ENCODE results near the gene ADARB2.

Gene ADARB2

GRCh38 chr10:1754506-1755153 lies 17.3 kb upstream of the ADARB2 start:
- Histone ChIP-seq H3K27ac (ENCODE audit: extremely low read depth, low read depth, low read length) (no peak overlapping the region), H3K4me1 (ENCODE audit: control insufficient read depth, insufficient read depth, low read length) (no peaks in the 10 kb centered on the region), H3K36me3 (ENCODE audit: control insufficient read depth in 2 of 2, insufficient read depth in 1 of 2, low read length in 2 of 2) (no peaks in the 10 kb centered on the region), H3K4me3 (ENCODE audit: low read depth, low read length) (no peak overlapping the region), H3K9me3 (ENCODE audit: control insufficient read depth, insufficient read depth, low read depth, low read length) (no peaks in the 10 kb centered on the region)
- TF ChIP-seq ZNF202 (tag by site-specific recombination; IDR thresholded peaks at IDR 0.05; ENCODE audit: borderline replicate concordance) (no peak), ZNF621 (tag by site-specific recombination; IDR thresholded peaks at IDR 0.05) (no peak), ZNF513 (tag by site-specific recombination; IDR thresholded peaks at IDR 0.05) (no peak), ZNF138 (tag by site-specific recombination; IDR thresholded peaks at IDR 0.05; ENCODE audit: borderline replicate concordance) (no peak), ZNF19 (tag by site-specific recombination; IDR thresholded peaks at IDR 0.05; ENCODE audit: low read depth) (no peak), ZNF169 (tag by site-specific recombination; IDR thresholded peaks at IDR 0.05) (no peak), ZNF157 (tag by site-specific recombination; IDR thresholded peaks at IDR 0.05) (no peak), PATZ1 (tag by site-specific recombination; IDR thresholded peaks at IDR 0.05) (no peak), AEBP2 (tag by site-specific recombination; IDR thresholded peaks at IDR 0.05; ENCODE audit: borderline replicate concordance) (no peak), ZNF585B (tag by site-specific recombination; IDR thresholded peaks at IDR 0.05) (no peak), GLI4 (tag by site-specific recombination; IDR thresholded peaks at IDR 0.05) (no peak), ZNF624 (tag by site-specific recombination; IDR thresholded peaks at IDR 0.05) (no peak), ZNF692 (tag by site-specific recombination; IDR thresholded peaks at IDR 0.05) (no peak), ZNF148 (tag by site-specific recombination; IDR thresholded peaks at IDR 0.05; ENCODE audit: borderline replicate concordance) (no peak)
- ChIA-PET CTCF (interaction anchor here (0.6 to 1.4 kb wide), 7 partner anchors 16 to 643 kb away, joined by 3 to 7 read pairs (median 4); no protein-coding TSS in a partner anchor), POLR2A (interaction anchor here (0.7 kb wide), 1 partner anchor 49 kb away, joined by 3 read pairs; no protein-coding TSS in a partner anchor)

GRCh38 chr10:1752153-1752552 lies 14.8 kb upstream of the ADARB2 start:
- POLR2A ChIA-PET = interaction anchor here (0.6 kb wide), 1 partner anchor 65 kb away, joined by 6 read pairs; no protein-coding TSS in a partner anchor
- Histone ChIP-seq H3K27ac (ENCODE audit: extremely low read depth, low read depth, low read length) (no peak overlapping the region), H3K36me3 (ENCODE audit: control insufficient read depth in 2 of 2, insufficient read depth in 1 of 2, low read length in 2 of 2) (no peaks in the 10 kb centered on the region), H3K4me3 (ENCODE audit: low read depth, low read length) (no peak overlapping the region), H3K4me1 (ENCODE audit: control insufficient read depth, insufficient read depth, low read length) (no peaks in the 10 kb centered on the region), H3K9me3 (ENCODE audit: control insufficient read depth, insufficient read depth, low read depth, low read length) (no peaks in the 10 kb centered on the region)
- CTCF ChIA-PET = interaction anchor here (0.5 kb wide), 1 partner anchor 8 kb away, joined by 3 read pairs; no protein-coding TSS in a partner anchor
- no peak for TF ChIP-seq CTCF (tag by site-specific recombination; IDR thresholded peaks at IDR 0.05)
- no peak for TF ChIP-seq ZNF704 (tag by site-specific recombination; IDR thresholded peaks at IDR 0.05)
- no peak for TF ChIP-seq TCF7L2 (IDR thresholded peaks at IDR 0.05; ENCODE audit: borderline replicate concordance, low read depth, low read length)
- TF ChIP-seq ZFP41 (tag by site-specific recombination; IDR thresholded peaks at IDR 0.05; ENCODE audit: borderline replicate concordance) = no peak
- TF ChIP-seq ZNF426 (tag by site-specific recombination; IDR thresholded peaks at IDR 0.05) = no peak
- TF ChIP-seq ZNF473 (tag by site-specific recombination; IDR thresholded peaks at IDR 0.05) = no peak
